GM04504 (cell line): ENCODE results near the gene SLC25A38.

ENCODE experiments used
- DNase-seq: peaks from one replicate; pipeline ENCODE4 v3.0.0-alpha.2; 2012; ENCODE audit warnings: low read depth

The SLC25A38 gene

DNA sequence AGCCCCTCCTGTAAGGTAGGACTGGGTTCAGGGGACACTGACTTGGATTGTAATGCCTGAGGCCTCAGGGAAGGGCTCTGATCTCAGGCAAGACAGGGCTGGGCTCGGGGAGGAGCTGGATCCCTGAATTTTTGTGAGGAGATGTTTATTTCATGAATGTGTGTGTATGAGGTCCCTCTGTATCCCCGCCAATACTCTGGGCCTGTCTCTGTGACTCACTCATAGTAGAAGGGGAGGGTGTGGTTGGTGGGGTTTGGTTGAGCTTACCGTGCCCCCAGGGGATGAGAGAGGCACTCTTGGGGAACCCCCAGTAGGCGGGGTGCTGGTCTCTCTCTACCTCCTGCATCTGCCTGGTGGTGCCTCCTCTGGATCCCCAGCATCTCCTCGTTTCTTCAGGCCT is 51.4 kb downstream of the SLC25A38 start:
- DNase-seq, result no peak

DNA sequence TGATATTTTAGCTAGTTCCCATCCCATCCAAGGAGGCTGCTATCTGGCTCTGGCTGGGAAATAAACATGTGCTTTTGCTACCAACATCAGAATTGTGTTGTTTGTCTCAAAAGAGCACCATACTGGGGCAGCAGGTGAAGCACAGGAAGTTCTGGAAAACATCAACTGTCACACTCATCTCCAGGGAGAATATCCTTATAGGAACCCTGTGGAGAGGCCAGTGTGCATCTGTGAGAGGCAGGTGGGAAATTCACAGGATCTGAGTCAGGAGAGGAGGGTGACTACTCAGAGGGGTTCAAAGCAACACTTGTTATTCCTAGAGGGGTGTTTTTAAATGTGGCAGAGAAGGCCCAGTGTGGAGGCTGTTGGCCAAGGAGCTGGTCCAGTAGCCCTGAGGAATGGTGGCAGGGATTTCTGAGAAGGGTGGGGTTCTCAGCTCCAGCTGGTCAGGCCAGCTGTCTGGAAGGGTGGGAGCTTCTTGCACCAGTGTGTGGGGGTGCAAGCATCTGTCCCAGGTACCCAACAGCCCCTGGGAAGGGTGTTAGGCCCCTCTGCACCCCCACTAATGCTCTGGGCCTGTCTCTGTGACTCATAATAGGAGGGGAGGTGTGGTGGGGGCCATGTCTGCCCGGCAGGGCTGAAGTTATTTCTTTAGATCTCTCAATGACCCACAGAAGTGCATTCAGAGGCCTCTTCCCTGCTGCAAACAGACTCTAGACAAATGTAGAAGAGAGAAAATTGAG is 52.0 kb downstream of the SLC25A38 start:
- DNase-seq, result no peak

DNA sequence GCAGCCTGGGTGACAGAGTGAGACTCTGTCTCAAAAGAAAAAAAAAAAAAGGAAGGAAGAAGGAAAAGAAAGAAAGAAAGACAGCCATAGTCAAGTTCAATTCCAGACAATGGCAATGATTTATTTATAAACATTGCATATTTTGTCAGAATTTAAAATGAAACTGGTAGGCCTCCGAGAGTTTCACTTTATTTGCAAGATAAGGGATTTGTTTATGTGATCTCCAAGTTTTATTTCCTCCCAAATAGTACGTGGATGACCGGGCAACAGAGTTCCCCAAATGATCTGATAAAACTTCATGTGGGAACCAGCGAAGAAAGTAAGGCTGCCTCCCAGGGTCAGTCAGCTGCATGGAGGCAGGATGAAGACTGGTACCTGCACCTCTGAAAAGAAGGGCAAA is 55.7 kb downstream of the SLC25A38 start:
- DNase-seq, result no peak

DNA sequence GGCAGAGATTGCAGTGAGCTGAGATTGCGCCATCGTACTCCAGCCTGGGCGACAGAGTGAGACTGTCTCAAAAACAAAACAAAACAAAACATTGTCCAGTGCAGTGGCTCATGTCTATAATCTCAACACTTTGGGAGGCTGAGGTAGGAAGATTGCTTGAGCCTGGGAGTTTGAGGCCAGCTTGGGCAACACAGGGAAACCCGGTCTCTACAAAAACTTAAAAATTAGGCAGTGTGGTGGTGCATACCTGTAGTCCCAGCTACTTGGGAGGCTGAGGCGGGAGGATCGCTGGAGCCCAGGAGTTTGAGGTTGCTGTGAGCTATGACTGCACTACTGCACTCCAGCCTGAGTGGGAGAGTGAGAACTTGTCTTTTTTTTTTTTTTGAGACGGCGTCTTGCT is 57.1 kb downstream of the SLC25A38 start:
- no peak for DNase-seq

DNA sequence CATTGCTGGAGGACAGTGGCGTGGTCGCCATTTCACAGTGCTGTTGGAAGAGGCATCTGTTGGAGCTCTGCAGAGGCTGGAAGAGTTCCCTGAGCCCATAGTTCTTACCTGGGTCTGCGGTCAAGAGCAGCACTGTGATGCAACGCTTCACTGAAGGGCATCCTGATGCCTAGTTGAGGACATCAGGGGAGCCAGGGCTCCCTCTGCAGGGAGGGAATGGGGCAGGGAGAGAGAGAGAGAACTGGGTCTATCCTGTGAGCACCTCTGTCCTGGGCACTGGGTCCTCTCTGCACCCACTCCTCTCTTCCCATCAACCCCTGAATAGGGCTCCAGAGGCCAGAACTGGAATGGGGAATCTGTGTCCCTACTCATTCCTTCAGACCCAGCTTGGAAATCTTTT is 60.4 kb downstream of the SLC25A38 start:
- DNase-seq, result no peak

DNA sequence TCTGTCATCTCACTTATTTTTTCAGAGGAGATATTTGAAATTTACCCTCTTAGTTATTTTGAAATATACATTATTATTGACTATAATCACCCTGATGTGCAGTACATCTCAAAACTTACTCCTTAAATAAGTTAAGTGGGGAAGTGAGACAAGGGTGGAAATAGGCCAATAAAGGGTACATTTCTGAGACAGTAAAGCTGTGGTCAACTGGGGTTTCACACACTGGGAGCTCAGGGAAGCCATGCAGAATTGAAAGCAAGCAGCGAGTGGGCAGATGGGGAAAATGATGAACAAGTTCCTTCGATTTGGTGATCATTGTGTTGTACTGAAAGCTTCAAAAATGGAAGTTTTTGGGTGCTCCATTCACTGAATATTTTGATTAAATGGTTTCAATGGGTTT is 62.8 kb downstream of the SLC25A38 start:
- DNase-seq, result no peak

DNA sequence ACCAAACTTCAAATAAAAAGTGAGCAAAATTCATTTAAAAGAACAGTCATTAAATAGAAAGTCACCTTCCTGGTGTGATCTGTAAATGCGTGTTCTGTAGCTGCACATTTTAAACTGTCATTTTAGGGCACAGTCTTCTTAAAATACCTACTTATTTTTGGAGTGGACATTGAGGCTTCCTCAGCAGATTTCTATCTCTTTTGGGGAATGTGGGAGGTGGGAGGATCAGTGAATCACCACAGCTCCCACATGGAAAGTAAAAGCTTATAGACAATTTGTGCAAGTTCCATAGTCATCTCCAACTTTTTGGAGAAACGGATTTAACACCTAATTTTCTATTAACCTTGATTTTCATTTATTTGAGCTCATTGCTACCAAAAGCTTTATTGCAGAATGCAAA is 63.3 kb downstream of the SLC25A38 start:
- no peak for DNase-seq
